ENCODE measurements around the gene CD27.

- no peak for TF ChIP-seq CTCF (IDR thresholded peaks at IDR 0.05; ENCODE audit: insufficient read depth, low read length, poor library complexity, severe bottlenecking)
- TF ChIP-seq EZH2phosphoT487 (conservative IDR thresholded peaks at IDR 0.05; ENCODE audit: low read length): no peak
Observed at GRCh38 chr12:6432991-6433390, 11.8 kb upstream of the CD27 start.

Measured in SU-DHL-6 (cell line).